Endothelial cell of umbilical vein (primary cell): Measurements from ENCODE around the gene ZNF783. TPM values are rescaled to one million over a fixed set of nuclear protein-coding genes. Genes with fewer than 3 reads are reported as not detected.

Experiments
- BruUV-seq: library from RNA; stranded (reverse); fragments of 400-500 nt; replicated peaks from 2 replicates; lab custom pipeline; 2021; lab: Mats Ljungman, UMichigan
- CTCF ChIA-PET: fragments of 300-600, 350-600 bp; sonication (Branson Sonifier 250); formaldehyde crosslinking; loops from one replicate; lab custom pipeline; 2021; ENCODE audit warnings: antibody characterized with exemption, inconsistent platforms; lab: Charles Lee
- POLR2A ChIA-PET: fragments of 300-600, 350-600 bp; sonication (Branson Sonifier 250); formaldehyde crosslinking; loops from one replicate; lab custom pipeline; 2021; ENCODE audit warnings: antibody characterized with exemption, inconsistent platforms; lab: Charles Lee
- DNase-seq: peaks from one replicate; pipeline ENCODE4 v3.0.0-alpha.2; 2011; ENCODE audit warnings: low read depth, low spot score
- FAIRE-seq: peaks from 2 replicates; lab custom pipeline; 2011; peaks lifted over from hg19 to GRCh38; lab: Jason Lieb, UNC
- H2AFZ ChIP-seq: 2 replicates; pipeline ENCODE4 v1.6.0; 2012; ENCODE audit warnings: low read depth, low read length, control low read depth, inconsistent platforms
- H3K27ac ChIP-seq: 2 replicates; pipeline ENCODE4 v1.5.1; 2011; ENCODE audit warnings: low read depth, mild to moderate bottlenecking, control low read depth, low read length, moderate library complexity; ENCODE audit not compliant: insufficient read depth
- H3K27me3 ChIP-seq, 2 experiments: 2 replicates each; pipeline versions ENCODE4 v1.6.0 to v1.6.1; 2011; ENCODE audit warnings: low read length in 2 of 2, mixed read lengths in 1 of 2; ENCODE audit not compliant: control insufficient read depth in 2 of 2, insufficient read depth in 2 of 2
- H3K36me3 ChIP-seq, 2 experiments: 2 replicates in 1 of 2; 3 replicates in 1 of 2; pipeline ENCODE4 v1.5.1; 2011; ENCODE audit warnings: low read length in 2 of 2, mild to moderate bottlenecking in 1 of 2, moderate library complexity in 1 of 2; ENCODE audit not compliant: control insufficient read depth in 2 of 2, insufficient read depth in 2 of 2; ENCODE audit errors: extremely low read depth in 1 of 2
- H3K4me1 ChIP-seq: 3 replicates; pipeline ENCODE4 v1.5.1; 2011; ENCODE audit warnings: mild to moderate bottlenecking, low read length; ENCODE audit not compliant: control insufficient read depth, insufficient read depth; ENCODE audit errors: extremely low read depth
- H3K4me2 ChIP-seq: 2 replicates; pipeline ENCODE4 v1.6.1; 2011; ENCODE audit warnings: low read length, control low read depth, mixed read lengths; ENCODE audit not compliant: insufficient read depth
- H3K4me3 ChIP-seq, 3 experiments: fragments of 200-600 bp in 1 of 3; sonication (generic), shearing (Covaris generic) in 1 of 3; replicated peaks in 1 of 3; 2 replicates each; pipeline ENCODE4 v1.5.1; 2011 to 2016; ENCODE audit warnings: control low read depth in 3 of 3, low read length in 3 of 3, mild to moderate bottlenecking in 2 of 3, inconsistent platforms in 1 of 3, low read depth in 1 of 3, moderate library complexity in 1 of 3; ENCODE audit not compliant: insufficient read depth in 1 of 3
- H3K79me2 ChIP-seq: 2 replicates; pipeline ENCODE4 v1.6.0; 2012; ENCODE audit warnings: low read length, inconsistent platforms; ENCODE audit not compliant: control insufficient read depth, insufficient read depth
- H3K9ac ChIP-seq: replicated peaks from 2 replicates; pipeline ENCODE3; 2011; ENCODE audit warnings: low read length, control low read depth; ENCODE audit not compliant: insufficient read depth; ENCODE audit errors: extremely low read depth
- H3K9me1 ChIP-seq: replicated peaks from 3 replicates; pipeline ENCODE4 v1.6.0; 2011; ENCODE audit warnings: mild to moderate bottlenecking, low read length; ENCODE audit not compliant: control insufficient read depth, insufficient read depth; ENCODE audit errors: extremely low read depth
- H3K9me3 ChIP-seq: replicated peaks from 2 replicates; pipeline ENCODE4 v1.5.1; 2012; ENCODE audit warnings: low read length, inconsistent platforms; ENCODE audit not compliant: control insufficient read depth, insufficient read depth
- H4K20me1 ChIP-seq: replicated peaks from 2 replicates; pipeline ENCODE3; 2011; ENCODE audit warnings: mild to moderate bottlenecking, low read length; ENCODE audit not compliant: control insufficient read depth, insufficient read depth; ENCODE audit errors: extremely low read depth
- CTCF ChIP-seq, 2 donors: IDR thresholded peaks; 1 replicate in 1 of 2; 2 replicates in 1 of 2; pipeline ENCODE4 v1.5.1; 2011; ENCODE audit warnings: low read length in 2 of 2, mild to moderate bottlenecking in 2 of 2, moderate library complexity in 2 of 2, control low read depth in 1 of 2, inconsistent platforms in 1 of 2, low read depth in 1 of 2; ENCODE audit not compliant: insufficient read depth in 1 of 2; ENCODE audit errors: extremely low read depth in 1 of 2
- EZH2 ChIP-seq: IDR thresholded peaks from 2 replicates; pipeline ENCODE4 v1.6.1; 2012; ENCODE audit warnings: borderline replicate concordance, low read depth, mild to moderate bottlenecking, moderate library complexity, low read length, inconsistent platforms; ENCODE audit not compliant: severe bottlenecking
- FOS ChIP-seq: IDR thresholded peaks from 2 replicates; pipeline ENCODE4 v1.6.1; 2011; ENCODE audit warnings: mild to moderate bottlenecking, low read length, moderate library complexity, borderline replicate concordance; ENCODE audit not compliant: insufficient read depth
- GATA2 ChIP-seq: IDR thresholded peaks from 2 replicates; pipeline ENCODE4 v1.7.0; 2011; ENCODE audit warnings: low read depth, mild to moderate bottlenecking, moderate library complexity, mixed read lengths, low read length; ENCODE audit not compliant: insufficient read length, insufficient read depth
- JUN ChIP-seq: IDR thresholded peaks from 2 replicates; pipeline ENCODE4 v1.6.1; 2011; ENCODE audit warnings: borderline replicate concordance, low read depth; ENCODE audit not compliant: insufficient read length, insufficient read depth
- MAX ChIP-seq: IDR thresholded peaks from 2 replicates; pipeline ENCODE4 v1.6.1; 2011; ENCODE audit not compliant: insufficient read depth, insufficient read length
- MYC ChIP-seq: IDR thresholded peaks from one replicate; pipeline ENCODE4 v1.6.1; 2011; ENCODE audit warnings: mild to moderate bottlenecking, low read depth, low read length
- POLR2A ChIP-seq: IDR thresholded peaks from 2 replicates; pipeline ENCODE4 v1.6.1; 2012; ENCODE audit warnings: low read depth, mild to moderate bottlenecking, control low read depth, low read length
- POLR2AphosphoS5 ChIP-seq: IDR thresholded peaks from 2 replicates; pipeline ENCODE4 v1.6.1; 2012; ENCODE audit warnings: low read depth, mild to moderate bottlenecking, control low read depth, low read length, moderate library complexity; ENCODE audit not compliant: insufficient read depth
- dilution Hi-C: fragments of 300-500 bp; cut with MboI; formaldehyde crosslinking; loops from one replicate; pipeline ENCODE4 v1.15.0; 2019; ENCODE audit warnings: low sequenced_read_pairs; ENCODE audit not compliant: extremely low pct_ligation_motif_present
- intact Hi-C: fragments of 100-400 bp; cut with micrococcal nuclease; formaldehyde crosslinking; loops from one replicate; pipeline ENCODE4 v1.10.0; 2022
- polyA plus RNA-seq, 4 experiments: library from polyadenylated mRNA; depleted of rRNA in 3 of 4; stranded (reverse) in 3 of 4; unstranded in 1 of 4; fragments of >200 nt; gene quantifications; 2 replicates each; pipeline versions ENCODE4 v1.2.1 to v1.2.3, GENCODE V29; 2011 to 2012; ENCODE audit warnings: missing spikeins in 1 of 4
- total RNA-seq: library from RNA; stranded (reverse); gene quantifications from 2 replicates; pipeline ENCODE4 v1.2.3, GENCODE V29; 2021

ZNF783 gene
- total and polyA plus RNA-seq, 2 donors (not counting 3 experiments of a cell fraction or from before 2014, with no cell fraction given): 7.3 to 9.8 TPM

- Histone ChIP-seq H2AFZ (no peak overlapping the region), H3K9ac (no peak overlapping the region), H3K4me2 (no peak overlapping the region), H3K9me3 (no peaks in the 10 kb centered on the region), H3K27me3 (peaks cover 6 to 11% of the 10 kb centered on the region in 2 experiments), H3K9me1 (no peaks in the 10 kb centered on the region), H4K20me1 (no peaks in the 10 kb centered on the region), H3K4me3 (no peak overlapping the region), H3K27ac (no peak overlapping the region), H3K36me3 (no peaks in the 10 kb centered on the region), H3K4me1 (no peaks in the 10 kb centered on the region), H3K79me2 (no peaks in the 10 kb centered on the region)
- FAIRE-seq (no peak), DNase-seq (no peak)
- ChIA-PET POLR2A (no interaction called here), CTCF (interaction anchor here (2.0 kb wide), 1 partner anchor 8 kb away, joined by 9 read pairs; no protein-coding TSS in a partner anchor)
- dilution Hi-C loops (no loop called here), intact Hi-C loops (no loop called here)
- no peak for TF ChIP-seq POLR2A
- TF ChIP-seq EZH2: no peak
- TF ChIP-seq FOS: no peak
- no peak for TF ChIP-seq MYC
- no peak for TF ChIP-seq JUN
- peak in 1 of 2 donors; percentile 1 for TF ChIP-seq CTCF (IDR thresholded peaks at IDR 0.05; ENCODE audit: extremely low read depth in 1 of 2, insufficient read depth in 1 of 2, low read depth in 1 of 2, low read length in 2 of 2)
- no peak for TF ChIP-seq GATA2
- no peak for TF ChIP-seq POLR2AphosphoS5
- TF ChIP-seq MAX: no peak
- no TSS peak for BruUV-seq
These were observed 56.1 kb downstream of the ZNF783 start for GRCh38 chr7:149317986-149318672.
